Natural killer cell (primary cell): Measurements from ENCODE around the gene RPL22. TPM values are rescaled to one million over a fixed set of nuclear protein-coding genes. Genes with fewer than 3 reads are reported as not detected.

Experiments used
- ATAC-seq, 3 donors: fragments of 150-1000 bp in 2 of 3; fragments of 200-7000 bp in 1 of 3; cut with Tn5 transposase; 1 replicate in 1 of 3; 2 replicates in 2 of 3; pipeline ENCODE4 v1.10.0; 2021; ENCODE audit warnings: mild to moderate bottlenecking in 2 of 3, moderate library complexity in 2 of 3
- DNase-seq, 2 donors: peaks; one replicate each; pipeline versions ENCODE4 v3.0.0 to v3.0.0-alpha.2; 2013 to 2021; ENCODE audit warnings: mixed read lengths in 1 of 2
- H3K27ac ChIP-seq: one replicate; pipeline ENCODE4 v1.5.1; 2013; ENCODE audit warnings: mild to moderate bottlenecking, low read length
- H3K27me3 ChIP-seq: one replicate; pipeline ENCODE4 v1.6.1; 2013; ENCODE audit warnings: low read length; ENCODE audit not compliant: control insufficient read depth, insufficient read depth
- H3K36me3 ChIP-seq: one replicate; pipeline ENCODE4 v1.6.1; 2013; ENCODE audit warnings: low read length; ENCODE audit not compliant: control insufficient read depth, insufficient read depth
- H3K4me1 ChIP-seq: one replicate; pipeline ENCODE4 v1.6.1; 2013; ENCODE audit warnings: low read length; ENCODE audit not compliant: control insufficient read depth, insufficient read depth
- H3K4me3 ChIP-seq: one replicate; pipeline ENCODE4 v1.5.1; 2013; ENCODE audit warnings: low read length
- H3K9me3 ChIP-seq: one replicate; pipeline ENCODE4 v1.6.1; 2013; ENCODE audit warnings: low read length; ENCODE audit not compliant: control insufficient read depth, insufficient read depth
- H3K27ac Mint-ChIP-seq, 2 donors: one replicate each; pipeline ENCODE4 v1.8.0; 2022; ENCODE audit warnings: mild to moderate bottlenecking in 2 of 2, mixed read lengths in 2 of 2, moderate library complexity in 1 of 2
- H3K27me3 Mint-ChIP-seq, 2 donors: one replicate each; pipeline ENCODE4 v1.8.0; 2022; ENCODE audit warnings: low read depth in 2 of 2, mixed read lengths in 2 of 2
- H3K36me3 Mint-ChIP-seq: one replicate; pipeline ENCODE4 v1.8.0; 2022; ENCODE audit warnings: mixed read lengths
- H3K4me1 Mint-ChIP-seq, 2 donors: one replicate each; pipeline ENCODE4 v1.8.0; 2022; ENCODE audit warnings: mixed read lengths in 2 of 2
- H3K4me3 Mint-ChIP-seq: one replicate; pipeline ENCODE4 v1.8.0; 2022; ENCODE audit warnings: mild to moderate bottlenecking, moderate library complexity, mixed read lengths
- H3K9me3 Mint-ChIP-seq, 2 donors: one replicate each; pipeline ENCODE4 v1.8.0; 2022; ENCODE audit warnings: mixed read lengths in 2 of 2
- WGBS: methylation state at CpG from one replicate; pipeline ENCODE4 v1.1.7; 2013; ENCODE audit warnings: missing lambda C conversion rate; ENCODE audit not compliant: insufficient coverage; 5-methylcytosine and 5-hydroxymethylcytosine counted together
- intact Hi-C: fragments of 100-400 bp; cut with micrococcal nuclease; formaldehyde crosslinking; loops from one replicate; pipeline ENCODE4 v1.14.2; 2022
- total RNA-seq, 4 donors: library from RNA; stranded (reverse); fragments of 120-200 nt in 1 of 4; gene quantifications; one replicate each; pipeline versions ENCODE4 v1.2.3 to v1.2.4, GENCODE V29; 2013 to 2022
- TF ChIP-seq, protein P1 (sequence below): fragments of 200-600 bp; IDR thresholded peaks from one replicate; pipeline ENCODE4 v1.8.0; 2022; ENCODE audit warnings: antibody characterized with exemption

The RPL22 gene
- total RNA-seq, 3 donors from 2014 or later (not counting 1 experiment from before 2014, with no cell fraction given): 210 to 239 (median 228) TPM

DNA sequence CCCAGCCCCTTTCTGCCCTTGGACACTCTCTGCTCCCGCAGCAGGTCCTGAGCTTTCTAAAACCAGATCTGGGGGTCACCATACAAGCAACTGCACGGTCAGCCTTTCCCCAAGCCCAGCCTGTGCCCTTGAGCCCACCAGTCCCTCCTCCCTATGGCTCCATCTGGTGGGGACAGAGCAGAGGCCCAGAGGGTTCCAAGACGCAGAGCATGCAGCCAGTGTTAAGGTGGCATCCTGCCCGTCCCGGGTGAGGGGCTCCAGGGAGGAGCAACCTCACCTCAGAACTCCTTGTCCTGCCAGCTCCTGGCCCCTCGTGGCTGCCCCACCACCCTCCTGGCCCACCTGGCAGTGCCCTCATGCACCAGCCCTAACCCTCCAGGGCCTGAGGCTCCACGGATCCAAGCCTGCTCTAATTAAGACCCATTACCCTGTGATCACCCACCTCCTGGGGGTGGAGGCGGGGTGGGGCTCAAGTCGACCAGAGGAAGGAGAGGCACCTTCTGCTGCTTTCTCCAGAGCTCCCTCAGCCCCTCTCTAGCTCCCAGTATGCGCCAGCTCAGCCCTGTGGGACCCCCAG lies 27.8 kb downstream of the RPL22 start:
- 50% methylated on average over 10 of the region's 10 CpGs for WGBS
- TF ChIP-seq, protein P1, sequence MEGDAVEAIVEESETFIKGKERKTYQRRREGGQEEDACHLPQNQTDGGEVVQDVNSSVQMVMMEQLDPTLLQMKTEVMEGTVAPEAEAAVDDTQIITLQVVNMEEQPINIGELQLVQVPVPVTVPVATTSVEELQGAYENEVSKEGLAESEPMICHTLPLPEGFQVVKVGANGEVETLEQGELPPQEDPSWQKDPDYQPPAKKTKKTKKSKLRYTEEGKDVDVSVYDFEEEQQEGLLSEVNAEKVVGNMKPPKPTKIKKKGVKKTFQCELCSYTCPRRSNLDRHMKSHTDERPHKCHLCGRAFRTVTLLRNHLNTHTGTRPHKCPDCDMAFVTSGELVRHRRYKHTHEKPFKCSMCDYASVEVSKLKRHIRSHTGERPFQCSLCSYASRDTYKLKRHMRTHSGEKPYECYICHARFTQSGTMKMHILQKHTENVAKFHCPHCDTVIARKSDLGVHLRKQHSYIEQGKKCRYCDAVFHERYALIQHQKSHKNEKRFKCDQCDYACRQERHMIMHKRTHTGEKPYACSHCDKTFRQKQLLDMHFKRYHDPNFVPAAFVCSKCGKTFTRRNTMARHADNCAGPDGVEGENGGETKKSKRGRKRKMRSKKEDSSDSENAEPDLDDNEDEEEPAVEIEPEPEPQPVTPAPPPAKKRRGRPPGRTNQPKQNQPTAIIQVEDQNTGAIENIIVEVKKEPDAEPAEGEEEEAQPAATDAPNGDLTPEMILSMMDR: no peak
- no peak overlapping the region for H3K27ac Mint-ChIP-seq
- H3K9me3 Mint-ChIP-seq: no peaks in the 10 kb centered on the region
- ATAC-seq (no peak), DNase-seq (no peak)
- no peaks in the 10 kb centered on the region for H3K36me3 ChIP-seq
- H3K4me3 Mint-ChIP-seq: no peak overlapping the region
- H3K36me3 Mint-ChIP-seq: no peaks in the 10 kb centered on the region
- H3K4me1 Mint-ChIP-seq: no peaks in the 10 kb centered on the region
- H3K27ac ChIP-seq: no peak overlapping the region
- H3K4me3 ChIP-seq: no peak overlapping the region
- peaks cover under 1% of the 10 kb centered on the region for H3K27me3 ChIP-seq
- no peaks in the 10 kb centered on the region for H3K4me1 ChIP-seq
- peaks cover under 1 to 5% of the 10 kb centered on the region in 2 donors for H3K27me3 Mint-ChIP-seq
- intact Hi-C loops: no loop called here
- no peaks in the 10 kb centered on the region for H3K9me3 ChIP-seq

DNA sequence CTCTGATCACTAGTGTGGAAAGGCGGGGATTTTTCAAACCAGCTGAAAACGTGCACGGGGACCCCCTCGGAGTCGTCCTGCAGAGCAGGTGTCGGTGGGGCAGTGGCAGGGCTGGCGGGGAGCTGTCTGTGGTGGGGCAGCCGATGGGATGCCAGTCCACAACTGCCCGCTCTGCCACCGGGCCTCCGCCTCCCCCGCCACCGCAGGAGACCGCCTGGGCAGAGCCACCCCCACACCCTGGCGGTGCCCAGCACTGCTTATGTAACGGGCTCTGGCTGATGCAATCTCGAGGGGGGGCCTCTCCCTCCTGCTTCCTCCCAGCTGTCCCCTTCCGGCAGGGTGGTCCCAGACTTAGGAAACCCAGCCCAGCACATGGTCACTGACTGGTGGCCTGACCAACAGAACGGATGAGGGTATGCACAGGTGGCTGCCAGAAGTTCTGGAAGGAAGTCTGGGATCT lies 28.6 kb downstream of the RPL22 start:
- H3K4me1 ChIP-seq: no peaks in the 10 kb centered on the region
- no peak overlapping the region for H3K4me3 Mint-ChIP-seq
- no peaks in the 10 kb centered on the region for H3K27me3 ChIP-seq
- H3K9me3 ChIP-seq: no peaks in the 10 kb centered on the region
- no peaks in the 10 kb centered on the region for H3K36me3 ChIP-seq
- no peaks in the 10 kb centered on the region for H3K4me1 Mint-ChIP-seq
- H3K27ac Mint-ChIP-seq: no peak overlapping the region
- H3K9me3 Mint-ChIP-seq: no peaks in the 10 kb centered on the region
- H3K27ac ChIP-seq: no peak overlapping the region
- H3K27me3 Mint-ChIP-seq: peaks cover 0 to 5% of the 10 kb centered on the region in 2 donors
- DNase-seq (no peak), ATAC-seq (no peak)
- intact Hi-C loops: no loop called here
- no peaks in the 10 kb centered on the region for H3K36me3 Mint-ChIP-seq
- no peak overlapping the region for H3K4me3 ChIP-seq
- WGBS: 50% methylated on average over 19 of the region's 19 CpGs
- TF ChIP-seq, protein P1: no peak

DNA sequence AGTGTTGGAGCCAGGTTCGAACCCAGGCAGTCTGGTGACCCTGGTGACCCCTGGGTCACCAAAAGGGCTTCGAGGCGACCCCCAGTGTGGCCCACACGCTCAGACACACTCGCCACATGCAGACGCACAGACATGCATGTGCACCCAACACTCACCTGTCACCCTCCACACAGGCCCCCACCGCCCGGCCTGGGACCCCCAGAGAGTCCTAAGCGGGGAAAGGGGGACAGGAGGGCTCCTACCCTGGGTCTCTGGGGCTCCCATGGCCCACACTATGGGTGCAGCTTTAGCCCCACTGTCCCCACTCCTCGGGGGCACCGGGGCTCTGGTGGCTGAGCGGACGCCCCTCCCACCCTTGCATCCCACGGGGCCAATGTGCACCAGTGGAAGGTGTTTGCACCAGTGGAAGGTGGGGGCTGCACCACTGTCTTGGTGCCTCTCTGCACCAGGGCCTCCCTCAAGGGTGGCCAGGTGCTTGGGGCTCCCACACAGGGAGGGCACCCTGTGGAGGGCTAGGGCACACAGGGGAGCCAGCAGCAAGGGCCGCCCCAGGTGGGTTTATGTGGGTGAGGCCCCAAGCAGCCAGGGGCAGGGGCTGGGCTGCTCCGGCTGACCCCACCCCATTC lies 29.2 kb downstream of the RPL22 start:
- Histone ChIP-seq H3K27ac (no peak overlapping the region), H3K4me3 (no peak overlapping the region), H3K4me1 (no peaks in the 10 kb centered on the region), H3K27me3 (no peaks in the 10 kb centered on the region), H3K36me3 (no peaks in the 10 kb centered on the region), H3K9me3 (no peaks in the 10 kb centered on the region)
- peaks cover 0 to 5% of the 10 kb centered on the region in 2 donors for H3K27me3 Mint-ChIP-seq
- WGBS: 70% methylated on average over 16 of the region's 16 CpGs
- TF ChIP-seq, protein P1: no peak
- no peak overlapping the region for H3K4me3 Mint-ChIP-seq
- no peak for DNase-seq
- H3K36me3 Mint-ChIP-seq: no peaks in the 10 kb centered on the region
- no peak for ATAC-seq
- intact Hi-C loops: no loop called here
- no peak overlapping the region for H3K27ac Mint-ChIP-seq
- no peaks in the 10 kb centered on the region for H3K9me3 Mint-ChIP-seq
- no peaks in the 10 kb centered on the region for H3K4me1 Mint-ChIP-seq
